ENCODE results near the gene MKKS. TPM values are rescaled to one million over a fixed set of nuclear protein-coding genes. Genes with fewer than 3 reads are reported as not detected.

Gene MKKS
- total and polyA plus RNA-seq, 9 of the 15 experiments (the other 6 are each of a cell fraction or from before 2014, with no cell fraction given): 6.8 to 26.8 (median 12.0) TPM

- TF ChIP-seq UBTF (IDR thresholded peaks at IDR 0.05; ENCODE audit: borderline replicate concordance in 1 of 2, low read depth in 2 of 2, low read length in 2 of 2) (no peak), SRSF1 (IDR thresholded peaks at IDR 0.05; ENCODE audit: low read depth, low read length) (no peak), MCM5 (IDR thresholded peaks at IDR 0.05; ENCODE audit: low read depth) (no peak), ARID1B (IDR thresholded peaks at IDR 0.05) (no peak), FOXJ2 (tag; IDR thresholded peaks at IDR 0.05) (peak; percentile 81), YY1 (IDR thresholded peaks at IDR 0.05; ENCODE audit: borderline replicate concordance in 1 of 3, control insufficient read depth in 1 of 3, extremely low read depth in 1 of 3, insufficient read depth in 3 of 3, insufficient read length in 1 of 3, insufficient replicate concordance in 2 of 3, low read depth in 1 of 3, low read length in 2 of 3) (peak; percentile 95 to 100 (median 100)), ZNF143 (CRISPR knock-in tag; IDR thresholded peaks at IDR 0.05) (no peak), OTX1 (CRISPR knock-in tag; IDR thresholded peaks at IDR 0.05) (no peak), GMEB1 (CRISPR knock-in tag; IDR thresholded peaks at IDR 0.05) (no peak), FOXA3 (CRISPR knock-in tag; conservative IDR thresholded peaks at IDR 0.05 in 1 of 2, IDR thresholded peaks at IDR 0.05 in 1 of 2) (no peak), POLR2A (conservative IDR thresholded peaks at IDR 0.05) (peak; percentile 65), ZBTB7A (IDR thresholded peaks at IDR 0.05; ENCODE audit: borderline replicate concordance, control insufficient read depth, low read depth, low read length) (peak; percentile 32; the same call in 1 of the 2 replicates), TEAD2 (tag; IDR thresholded peaks at IDR 0.05) (no peak), KDM5B (IDR thresholded peaks at IDR 0.05; ENCODE audit: insufficient replicate concordance, low read depth, low read length) (peak; percentile 40), CREBBP (IDR thresholded peaks at IDR 0.05; ENCODE audit: low read depth, low read length) (no peak), KAT7 (CRISPR knock-in tag; IDR thresholded peaks at IDR 0.05; ENCODE audit: borderline replicate concordance) (no peak), E2F6 (IDR thresholded peaks at IDR 0.05; ENCODE audit: borderline replicate concordance in 1 of 2, extremely low read depth in 1 of 2, insufficient read depth in 1 of 2, insufficient read length in 1 of 2, low read depth in 1 of 2, low read length in 1 of 2, poor library complexity in 1 of 2, severe bottlenecking in 1 of 2) (peak in 1 of 2 experiments; percentile 11), NFE2L1 (tag; IDR thresholded peaks at IDR 0.05; ENCODE audit: borderline replicate concordance, low read depth) (no peak)
Measured at GRCh38 chr20:10434832-10435812, 1.1 kb upstream of the MKKS start, which contains the start of gene SLX4IP (continued).
